RWPE2 (cell line): ENCODE data around the gene MAP7.

Experiments
- ATAC-seq: fragments of 200-7000 bp; cut with Tn5 transposase; 3 replicates; pipeline ENCODE4 v1.9.1; 2021; ENCODE audit warnings: low read depth
- DNase-seq: peaks from one replicate; pipeline ENCODE4 v3.0.0-alpha.2; 2020; ENCODE audit warnings: low spot score
- H3K27ac ChIP-seq: fragments of 450-650 bp; 2 replicates; pipeline ENCODE4 v1.5.1; 2017; ENCODE audit warnings: mild to moderate bottlenecking; ENCODE audit not compliant: poor library complexity, severe bottlenecking
- H3K27me3 ChIP-seq: fragments of 250-450 bp; sonication (Bioruptor Pico); 2 replicates; pipeline ENCODE4 v1.5.1; 2021; ENCODE audit warnings: mild to moderate bottlenecking, moderate library complexity; ENCODE audit not compliant: insufficient read depth, poor library complexity, severe bottlenecking
- H3K36me3 ChIP-seq: fragments of 250-450 bp; sonication (Bioruptor Pico); 2 replicates; pipeline ENCODE4 v1.5.1; 2020; ENCODE audit warnings: low read depth, mild to moderate bottlenecking, moderate library complexity
- H3K4me1 ChIP-seq: fragments of 250-450 bp; sonication (Bioruptor Pico); 2 replicates; pipeline ENCODE4 v1.5.1; 2021; ENCODE audit warnings: mild to moderate bottlenecking, moderate library complexity; ENCODE audit not compliant: insufficient read depth, poor library complexity, severe bottlenecking
- H3K4me3 ChIP-seq: fragments of 250-450 bp; sonication (Bioruptor Pico); 2 replicates; pipeline ENCODE4 v1.5.1; 2021; ENCODE audit warnings: mild to moderate bottlenecking, moderate library complexity; ENCODE audit not compliant: severe bottlenecking
- H3K9me3 ChIP-seq: fragments of 250-450 bp; sonication (Bioruptor Pico); 2 replicates; pipeline ENCODE4 v1.5.1; 2021; ENCODE audit warnings: mild to moderate bottlenecking, moderate library complexity; ENCODE audit not compliant: severe bottlenecking
- CTCF ChIP-seq: fragments of 450-650 bp; IDR thresholded peaks from one replicate; pipeline ENCODE4 v1.5.1; 2017; ENCODE audit warnings: mild to moderate bottlenecking, moderate library complexity; ENCODE audit not compliant: poor library complexity, severe bottlenecking

The MAP7 gene

GRCh38 chr6:136405420-136406029 lies 144.7 kb downstream of the MAP7 start:
- no peaks in the 10 kb centered on the region for H3K36me3 ChIP-seq
- no peak overlapping the region for H3K4me3 ChIP-seq
- H3K27me3 ChIP-seq: no peaks in the 10 kb centered on the region
- H3K27ac ChIP-seq: no peak overlapping the region
- peaks cover 41% of the 10 kb centered on the region for H3K4me1 ChIP-seq
- DNase-seq (no peak), ATAC-seq (no peak)
- no peak for TF ChIP-seq CTCF
- no peaks in the 10 kb centered on the region for H3K9me3 ChIP-seq

- no peak for TF ChIP-seq CTCF
- DNase-seq: no peak
- Histone ChIP-seq H3K36me3 (no peaks in the 10 kb centered on the region), H3K27me3 (no peaks in the 10 kb centered on the region), H3K27ac (peak overlapping the region; percentile 95), H3K9me3 (no peaks in the 10 kb centered on the region), H3K4me1 (peaks cover 40% of the 10 kb centered on the region), H3K4me3 (no peak overlapping the region)
- ATAC-seq: no peak
These were observed 145.4 kb downstream of the MAP7 start for GRCh38 chr6:136404627-136405419.

GRCh38 chr6:136404007-136404406 lies 146.2 kb downstream of the MAP7 start:
- no peaks in the 10 kb centered on the region for H3K9me3 ChIP-seq
- H3K4me1 ChIP-seq: peaks cover 36% of the 10 kb centered on the region
- no peak overlapping the region for H3K4me3 ChIP-seq
- H3K36me3 ChIP-seq: no peaks in the 10 kb centered on the region
- peak overlapping the region; percentile 95 for H3K27ac ChIP-seq
- no peak for ATAC-seq
- no peaks in the 10 kb centered on the region for H3K27me3 ChIP-seq
- DNase-seq: no peak
- no peak for TF ChIP-seq CTCF

- no peaks in the 10 kb centered on the region for H3K27me3 ChIP-seq
- DNase-seq (peak; percentile 67), ATAC-seq (peak; percentile 91)
- H3K36me3 ChIP-seq: no peaks in the 10 kb centered on the region
- H3K4me1 ChIP-seq: peaks cover 31% of the 10 kb centered on the region
- H3K9me3 ChIP-seq: no peaks in the 10 kb centered on the region
- no peak for TF ChIP-seq CTCF
- H3K27ac ChIP-seq: peak overlapping the region; percentile 95
- H3K4me3 ChIP-seq: no peak overlapping the region
These were observed 146.9 kb downstream of the MAP7 start for GRCh38 chr6:136403110-136403980.
